MCF 10A (cell line): ENCODE measurements around the gene TMIGD1. TPM values are rescaled to one million over a fixed set of nuclear protein-coding genes. Genes with fewer than 3 reads are reported as not detected.

Source experiments
- BruUV-seq: library from RNA; stranded (reverse); fragments of 400-500 nt; replicated peaks from 2 replicates; lab custom pipeline; 2021; lab: Mats Ljungman, UMichigan
- CTCF ChIA-PET: fragments of 300-600 bp; sonication (Branson Sonifier 250); formaldehyde crosslinking; extraction: SDS; loops from one replicate; lab custom pipeline; 2021; ENCODE audit warnings: antibody characterized with exemption, inconsistent platforms; lab: Yijun Ruan, JAX
- POLR2A ChIA-PET: fragments of 300-600, 350-650 bp; sonication (Branson Sonifier 250); formaldehyde crosslinking; extraction: SDS; loops from one replicate; lab custom pipeline; 2020; ENCODE audit warnings: antibody characterized with exemption, inconsistent platforms; lab: Yijun Ruan, JAX
- DNase-seq: peaks from one replicate; pipeline ENCODE4 v3.0.0-alpha.2; 2018; ENCODE audit not compliant: unreplicated experiment
- H3K27ac Mint-ChIP-seq: one replicate; pipeline ENCODE4 v1.8.0; 2022; ENCODE audit warnings: mild to moderate bottlenecking, low read depth, mixed read lengths; ENCODE audit not compliant: unreplicated experiment
- H3K27me3 Mint-ChIP-seq: one replicate; pipeline ENCODE4 v1.8.0; 2022; ENCODE audit warnings: mixed read lengths; ENCODE audit not compliant: insufficient read depth, unreplicated experiment
- H3K36me3 Mint-ChIP-seq: one replicate; pipeline ENCODE4 v1.8.0; 2022; ENCODE audit warnings: mild to moderate bottlenecking, moderate library complexity, mixed read lengths; ENCODE audit not compliant: insufficient read depth, unreplicated experiment
- H3K4me1 Mint-ChIP-seq: one replicate; pipeline ENCODE4 v1.8.0; 2022; ENCODE audit warnings: mixed read lengths; ENCODE audit not compliant: insufficient read depth, unreplicated experiment
- H3K4me3 Mint-ChIP-seq: one replicate; pipeline ENCODE4 v1.8.0; 2022; ENCODE audit warnings: mild to moderate bottlenecking, moderate library complexity, mixed read lengths; ENCODE audit not compliant: unreplicated experiment
- H3K9me3 Mint-ChIP-seq: one replicate; pipeline ENCODE4 v1.8.0; 2022; ENCODE audit warnings: mixed read lengths; ENCODE audit not compliant: unreplicated experiment
- CTCF ChIP-seq: fragments of 200-600 bp; IDR thresholded peaks from one replicate; pipeline ENCODE4 v1.8.0; 2022; ENCODE audit warnings: antibody characterized with exemption, mild to moderate bottlenecking; ENCODE audit not compliant: unreplicated experiment
- intact Hi-C: fragments of 100-400 bp; cut with micrococcal nuclease; formaldehyde crosslinking; loops from 2 replicates; pipeline ENCODE4 v1.14.1; 2022
- total RNA-seq: library from RNA; stranded (reverse); gene quantifications from 2 replicates; pipeline ENCODE4 v1.2.3, GENCODE V29; 2022

TMIGD1 gene
- total RNA-seq, 1 experiment from 2014 or later: not detected

DNA sequence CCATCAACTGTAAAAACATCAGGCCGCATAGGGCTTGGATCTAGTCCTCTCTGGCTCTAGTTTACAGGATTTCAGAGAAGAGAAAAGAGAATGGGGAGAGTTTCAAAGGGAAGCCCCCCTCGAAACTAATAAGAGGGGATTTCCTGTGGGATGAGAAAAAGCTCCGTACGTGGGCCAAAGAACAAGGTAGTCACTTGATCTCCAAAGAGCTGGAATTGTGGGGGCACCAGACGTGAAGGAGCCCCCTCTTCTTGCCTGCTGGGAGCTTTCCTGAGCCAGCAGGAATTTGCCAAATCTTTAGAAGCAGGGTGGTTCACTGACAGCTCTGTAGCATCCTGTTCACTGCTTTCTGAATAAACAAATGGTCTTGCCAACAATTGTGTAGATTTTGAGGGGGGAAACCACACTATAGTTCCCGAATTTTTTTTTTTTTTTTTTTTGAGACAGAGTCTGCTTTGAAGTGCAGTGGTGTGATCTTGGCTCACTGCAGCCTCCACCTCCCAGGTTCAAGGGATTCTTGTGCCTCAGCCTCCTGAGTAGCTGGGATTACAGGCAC lies 7.0 kb upstream of the TMIGD1 start:
- ChIA-PET CTCF (interaction anchor here (0.6 to 3.1 kb wide), 33 partner anchors 9 to 1865 kb away, joined by 3 to 13 read pairs (median 5); partner anchors contain the start of gene GOSR1), POLR2A (interaction anchor here (0.7 to 4.2 kb wide), 4 partner anchors 37 to 136 kb away, joined by 3 to 24 read pairs (median 9); partner anchors contain the start of genes CPD and GOSR1)
- no TSS peak for BruUV-seq
- H3K4me1 Mint-ChIP-seq: peaks cover 20% of the 10 kb centered on the region
- no peaks in the 10 kb centered on the region for H3K9me3 Mint-ChIP-seq
- no peaks in the 10 kb centered on the region for H3K27me3 Mint-ChIP-seq
- intact Hi-C loops: loop anchor here (2.0 to 5.0 kb wide), 3 partner anchors 40 to 481 kb away; partner anchors contain the start of genes CRLF3 and GOSR1
- no peak overlapping the region for H3K27ac Mint-ChIP-seq
- H3K36me3 Mint-ChIP-seq: no peaks in the 10 kb centered on the region
- no peak overlapping the region for H3K4me3 Mint-ChIP-seq
- no peak for TF ChIP-seq CTCF
- no peak for DNase-seq

GRCh38 chr17:30339086-30339485 lies 5.2 kb upstream of the TMIGD1 start:
- CTCF ChIA-PET: interaction anchor here (0.6 to 3.1 kb wide), 13 partner anchors 10 to 235 kb away, joined by 3 to 13 read pairs (median 4); partner anchors contain the start of gene GOSR1
- no peak overlapping the region for H3K27ac Mint-ChIP-seq

GRCh38 chr17:30337393-30337999 lies 3.6 kb upstream of the TMIGD1 start:
- Mint-ChIP-seq H3K4me1 (peaks cover 15% of the 10 kb centered on the region), H3K9me3 (no peaks in the 10 kb centered on the region), H3K27ac (no peak overlapping the region), H3K4me3 (no peak overlapping the region), H3K36me3 (no peaks in the 10 kb centered on the region), H3K27me3 (no peaks in the 10 kb centered on the region)
- no peak for TF ChIP-seq CTCF
- no TSS peak for BruUV-seq
- intact Hi-C loops: no loop called here
- ChIA-PET POLR2A (interaction anchor here (3.0 kb wide), 1 partner anchor 220 kb away, joined by 10 read pairs; the partner anchor contains the start of gene NSRP1), CTCF (interaction anchor here (0.6 to 3.2 kb wide), 9 partner anchors 12 to 776 kb away, joined by 3 to 23 read pairs (median 4); no protein-coding TSS in a partner anchor)
- no peak for DNase-seq

More at GRCh38 chr17:30339086-30339485, 5.2 kb upstream of the TMIGD1 start:
- H3K4me3 Mint-ChIP-seq: no peak overlapping the region
- no peaks in the 10 kb centered on the region for H3K9me3 Mint-ChIP-seq
- no peak for TF ChIP-seq CTCF
- H3K27me3 Mint-ChIP-seq: no peaks in the 10 kb centered on the region
- no peak for DNase-seq
- intact Hi-C loops: no loop called here
- POLR2A ChIA-PET: interaction anchor here (3.2 to 4.2 kb wide), 2 partner anchors 42 to 138 kb away, joined by 12 to 24 read pairs; partner anchors contain the start of genes CPD and GOSR1
- no peaks in the 10 kb centered on the region for H3K36me3 Mint-ChIP-seq
- no TSS peak for BruUV-seq
- H3K4me1 Mint-ChIP-seq: peaks cover 9% of the 10 kb centered on the region
